Activated B cell treated with CpG ODN at 0.5 μM for 24 hours (primary cell): ENCODE data around the gene GSTM4. TPM values are rescaled to one million over a fixed set of nuclear protein-coding genes. Genes with fewer than 3 reads are reported as not detected.

Experiments
- ATAC-seq: fragments of 200-7000 bp; cut with Tn5 transposase; one replicate; pipeline ENCODE4 v1.10.0; 2021; ENCODE audit warnings: low read depth, mild to moderate bottlenecking, moderate library complexity
- CTCF ChIA-PET: fragments of 350-600 bp; sonication (Branson Sonifier 250); formaldehyde crosslinking; loops from one replicate; lab custom pipeline; 2021; ENCODE audit warnings: antibody characterized with exemption; lab: Charles Lee
- POLR2A ChIA-PET: fragments of 350-600 bp; sonication (Branson Sonifier 250); formaldehyde crosslinking; loops from one replicate; lab custom pipeline; 2021; ENCODE audit warnings: antibody characterized with exemption; lab: Charles Lee
- DNase-seq: peaks from one replicate; pipeline ENCODE4 v3.0.0; 2022
- H3K27ac Mint-ChIP-seq: one replicate; pipeline ENCODE4 v1.8.0; 2020; ENCODE audit warnings: mixed read lengths
- H3K27me3 Mint-ChIP-seq: one replicate; pipeline ENCODE4 v1.8.0; 2021; ENCODE audit warnings: mixed read lengths
- H3K36me3 Mint-ChIP-seq: one replicate; pipeline ENCODE4 v1.8.0; 2021; ENCODE audit warnings: low read depth, mixed read lengths
- H3K4me1 Mint-ChIP-seq: one replicate; pipeline ENCODE4 v1.8.0; 2021; ENCODE audit warnings: mixed read lengths
- H3K4me3 Mint-ChIP-seq: one replicate; pipeline ENCODE4 v1.8.0; 2020; ENCODE audit warnings: mild to moderate bottlenecking, mixed read lengths
- H3K9me3 Mint-ChIP-seq: one replicate; pipeline ENCODE4 v1.8.0; 2020; ENCODE audit warnings: mixed read lengths
- CTCF ChIP-seq: fragments of 200-600 bp; IDR thresholded peaks from one replicate; pipeline ENCODE4 v1.8.0; 2022; ENCODE audit warnings: antibody characterized with exemption, mild to moderate bottlenecking
- intact Hi-C: fragments of 100-400 bp; cut with micrococcal nuclease; formaldehyde crosslinking; loops from one replicate; pipeline ENCODE4 v1.15.1; 2024
- total RNA-seq: library from RNA; stranded (reverse); gene quantifications from 2 replicates; pipeline ENCODE4 v1.2.3, GENCODE V29; 2022

GSTM4 gene
- total RNA-seq, 1 donor from 2014 or later: 13.1 TPM

GRCh38 chr1:109613361-109614147, 42.3 kb upstream of the GSTM4 start:
- Mint-ChIP-seq H3K27ac (no peak overlapping the region), H3K36me3 (no peaks in the 10 kb centered on the region), H3K9me3 (no peaks in the 10 kb centered on the region), H3K4me1 (peaks cover 24% of the 10 kb centered on the region), H3K4me3 (no peak overlapping the region), H3K27me3 (no peaks in the 10 kb centered on the region)
- intact Hi-C loops: no loop called here
- ATAC-seq (no peak), DNase-seq (no peak)
- ChIA-PET POLR2A (interaction anchor here (1.8 kb wide), 1 partner anchor 65 kb away, joined by 5 read pairs; the partner anchor contains the start of gene GNAI3), CTCF (interaction anchor here (1.0 to 1.9 kb wide), 2 partner anchors 67 to 78 kb away, joined by 3 to 8 read pairs; no protein-coding TSS in a partner anchor)
- TF ChIP-seq CTCF: no peak

GRCh38 chr1:109615879-109616278, 40.0 kb upstream of the GSTM4 start:
- no peak for TF ChIP-seq CTCF
- H3K27ac Mint-ChIP-seq: peak overlapping the region; percentile 51
- ChIA-PET CTCF (interaction anchor here (1.4 to 1.6 kb wide), 3 partner anchors 24 to 70 kb away, joined by 4 to 7 read pairs (median 4); no protein-coding TSS in a partner anchor), POLR2A (interaction anchor here (0.6 to 1.7 kb wide), 4 partner anchors 9 to 69 kb away, joined by 4 to 7 read pairs (median 4); partner anchors contain the start of gene GNAI3)
- ATAC-seq (peak; percentile 28), DNase-seq (no peak)
- H3K27me3 Mint-ChIP-seq: no peaks in the 10 kb centered on the region
- H3K4me3 Mint-ChIP-seq: no peak overlapping the region
- H3K9me3 Mint-ChIP-seq: no peaks in the 10 kb centered on the region
- H3K36me3 Mint-ChIP-seq: peaks cover 4% of the 10 kb centered on the region
- intact Hi-C loops: loop anchor here (1.0 kb wide), 1 partner anchor 12 kb away; no protein-coding TSS in a partner anchor
- peaks cover 39% of the 10 kb centered on the region for H3K4me1 Mint-ChIP-seq

- intact Hi-C loops: loop anchor here (1.0 kb wide), 1 partner anchor 12 kb away; no protein-coding TSS in a partner anchor
- H3K27ac Mint-ChIP-seq: peak overlapping the region; percentile 51
- ATAC-seq: no peak
- H3K9me3 Mint-ChIP-seq: no peaks in the 10 kb centered on the region
- POLR2A ChIA-PET: interaction anchor here (0.6 to 1.7 kb wide), 4 partner anchors 8 to 526 kb away, joined by 4 to 9 read pairs (median 6); partner anchors contain the start of gene GNAI3
- peaks cover 4% of the 10 kb centered on the region for H3K36me3 Mint-ChIP-seq
- DNase-seq: no peak
- H3K4me3 Mint-ChIP-seq: no peak overlapping the region
- peaks cover 44% of the 10 kb centered on the region for H3K4me1 Mint-ChIP-seq
- CTCF ChIA-PET: interaction anchor here (1.4 to 2.1 kb wide), 3 partner anchors 24 to 70 kb away, joined by 4 to 7 read pairs (median 5); no protein-coding TSS in a partner anchor
- H3K27me3 Mint-ChIP-seq: no peaks in the 10 kb centered on the region
- TF ChIP-seq CTCF: no peak
Measured at GRCh38 chr1:109616391-109616790, 39.5 kb upstream of the GSTM4 start.

GRCh38 chr1:109617291-109617801, 38.6 kb upstream of the GSTM4 start:
- peaks cover 54% of the 10 kb centered on the region for H3K4me1 Mint-ChIP-seq
- no peaks in the 10 kb centered on the region for H3K9me3 Mint-ChIP-seq
- H3K27me3 Mint-ChIP-seq: no peaks in the 10 kb centered on the region
- DNase-seq (no peak), ATAC-seq (no peak)
- no peak for TF ChIP-seq CTCF
- ChIA-PET CTCF (interaction anchor here (1.4 to 2.1 kb wide), 3 partner anchors 23 to 71 kb away, joined by 4 to 7 read pairs (median 5); no protein-coding TSS in a partner anchor), POLR2A (interaction anchor here (1.4 kb wide), 1 partner anchor 69 kb away, joined by 5 read pairs; the partner anchor contains the start of gene GNAI3)
- peak overlapping the region; percentile 73 for H3K27ac Mint-ChIP-seq
- intact Hi-C loops: no loop called here
- H3K36me3 Mint-ChIP-seq: peaks cover 4% of the 10 kb centered on the region
- no peak overlapping the region for H3K4me3 Mint-ChIP-seq
